Calu3 (cell line): ENCODE measurements around the gene SIRPA. TPM values are rescaled to one million over a fixed set of nuclear protein-coding genes. Genes with fewer than 3 reads are reported as not detected.

Experiments used
- BruUV-seq: library from RNA; stranded (reverse); fragments of 400-500 nt; replicated peaks from 2 replicates; lab custom pipeline; 2021; lab: Mats Ljungman, UMichigan
- CTCF ChIA-PET: fragments of 300-600 bp; sonication (Branson Sonifier 250); formaldehyde crosslinking; loops from one replicate; lab custom pipeline; 2022; ENCODE audit warnings: antibody characterized with exemption; lab: Charles Lee
- DNase-seq: peaks from one replicate; pipeline ENCODE4 v3.0.0; 2022
- H3K27ac Mint-ChIP-seq: one replicate; pipeline ENCODE4 v1.8.0; 2022; ENCODE audit warnings: mixed read lengths; ENCODE audit not compliant: unreplicated experiment
- H3K27me3 Mint-ChIP-seq: one replicate; pipeline ENCODE4 v1.8.0; 2022; ENCODE audit warnings: mixed read lengths; ENCODE audit not compliant: unreplicated experiment
- H3K36me3 Mint-ChIP-seq: one replicate; pipeline ENCODE4 v1.8.0; 2022; ENCODE audit warnings: mild to moderate bottlenecking, moderate library complexity, mixed read lengths; ENCODE audit not compliant: insufficient read depth, unreplicated experiment
- H3K4me1 Mint-ChIP-seq: one replicate; pipeline ENCODE4 v1.8.0; 2022; ENCODE audit warnings: mild to moderate bottlenecking, low read depth, mixed read lengths; ENCODE audit not compliant: unreplicated experiment
- H3K4me3 Mint-ChIP-seq: one replicate; pipeline ENCODE4 v1.8.0; 2022; ENCODE audit warnings: mild to moderate bottlenecking, low read depth, moderate library complexity, mixed read lengths; ENCODE audit not compliant: unreplicated experiment
- H3K9me3 Mint-ChIP-seq: one replicate; pipeline ENCODE4 v1.8.0; 2022; ENCODE audit warnings: low read depth, mixed read lengths; ENCODE audit not compliant: unreplicated experiment
- intact Hi-C: fragments of 100-400 bp; cut with micrococcal nuclease; formaldehyde crosslinking; loops from one replicate; pipeline ENCODE4 v1.10.0; 2022; ENCODE audit not compliant: unreplicated experiment
- total RNA-seq: library from RNA; stranded (reverse); gene quantifications from 2 replicates; pipeline ENCODE4 v1.2.3, GENCODE V29; 2022
- TF ChIP-seq, protein P1 (sequence below): fragments of 200-600 bp; IDR thresholded peaks from one replicate; pipeline ENCODE4 v1.8.0; 2022; ENCODE audit warnings: antibody characterized with exemption; ENCODE audit not compliant: unreplicated experiment

Gene SIRPA
- total RNA-seq, 1 experiment from 2014 or later: 24.0 TPM

DNA sequence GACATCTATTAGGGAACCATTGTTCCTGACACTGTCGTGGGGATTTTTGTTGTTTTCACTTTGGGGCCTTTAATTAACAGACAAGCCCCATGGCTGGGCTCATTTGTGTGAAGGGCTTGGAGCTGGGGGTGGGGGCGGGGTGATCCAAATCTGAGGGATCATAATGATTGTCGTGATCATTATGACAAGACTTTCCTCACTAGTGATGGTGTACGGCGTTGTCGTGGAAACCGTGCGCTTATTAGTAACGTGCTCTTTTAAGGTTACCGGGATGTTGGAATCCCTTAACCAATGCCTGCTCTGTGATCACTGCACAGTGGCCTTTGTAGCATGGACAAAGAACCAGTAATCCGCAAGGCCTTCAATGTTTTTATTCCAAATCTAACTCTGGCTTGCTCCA, 80.1 kb downstream of the SIRPA start:
- Mint-ChIP-seq H3K4me3 (no peak overlapping the region), H3K36me3 (no peaks in the 10 kb centered on the region), H3K9me3 (no peaks in the 10 kb centered on the region), H3K4me1 (no peaks in the 10 kb centered on the region), H3K27me3 (peaks cover 90% of the 10 kb centered on the region), H3K27ac (no peak overlapping the region)
- TF ChIP-seq, protein P1, sequence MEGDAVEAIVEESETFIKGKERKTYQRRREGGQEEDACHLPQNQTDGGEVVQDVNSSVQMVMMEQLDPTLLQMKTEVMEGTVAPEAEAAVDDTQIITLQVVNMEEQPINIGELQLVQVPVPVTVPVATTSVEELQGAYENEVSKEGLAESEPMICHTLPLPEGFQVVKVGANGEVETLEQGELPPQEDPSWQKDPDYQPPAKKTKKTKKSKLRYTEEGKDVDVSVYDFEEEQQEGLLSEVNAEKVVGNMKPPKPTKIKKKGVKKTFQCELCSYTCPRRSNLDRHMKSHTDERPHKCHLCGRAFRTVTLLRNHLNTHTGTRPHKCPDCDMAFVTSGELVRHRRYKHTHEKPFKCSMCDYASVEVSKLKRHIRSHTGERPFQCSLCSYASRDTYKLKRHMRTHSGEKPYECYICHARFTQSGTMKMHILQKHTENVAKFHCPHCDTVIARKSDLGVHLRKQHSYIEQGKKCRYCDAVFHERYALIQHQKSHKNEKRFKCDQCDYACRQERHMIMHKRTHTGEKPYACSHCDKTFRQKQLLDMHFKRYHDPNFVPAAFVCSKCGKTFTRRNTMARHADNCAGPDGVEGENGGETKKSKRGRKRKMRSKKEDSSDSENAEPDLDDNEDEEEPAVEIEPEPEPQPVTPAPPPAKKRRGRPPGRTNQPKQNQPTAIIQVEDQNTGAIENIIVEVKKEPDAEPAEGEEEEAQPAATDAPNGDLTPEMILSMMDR: no peak
- BruUV-seq: no TSS peak
- no peak for DNase-seq
- intact Hi-C loops: no loop called here
- CTCF ChIA-PET: interaction anchor here (0.5 kb wide), 1 partner anchor 108 kb away, joined by 3 read pairs; no protein-coding TSS in a partner anchor

DNA sequence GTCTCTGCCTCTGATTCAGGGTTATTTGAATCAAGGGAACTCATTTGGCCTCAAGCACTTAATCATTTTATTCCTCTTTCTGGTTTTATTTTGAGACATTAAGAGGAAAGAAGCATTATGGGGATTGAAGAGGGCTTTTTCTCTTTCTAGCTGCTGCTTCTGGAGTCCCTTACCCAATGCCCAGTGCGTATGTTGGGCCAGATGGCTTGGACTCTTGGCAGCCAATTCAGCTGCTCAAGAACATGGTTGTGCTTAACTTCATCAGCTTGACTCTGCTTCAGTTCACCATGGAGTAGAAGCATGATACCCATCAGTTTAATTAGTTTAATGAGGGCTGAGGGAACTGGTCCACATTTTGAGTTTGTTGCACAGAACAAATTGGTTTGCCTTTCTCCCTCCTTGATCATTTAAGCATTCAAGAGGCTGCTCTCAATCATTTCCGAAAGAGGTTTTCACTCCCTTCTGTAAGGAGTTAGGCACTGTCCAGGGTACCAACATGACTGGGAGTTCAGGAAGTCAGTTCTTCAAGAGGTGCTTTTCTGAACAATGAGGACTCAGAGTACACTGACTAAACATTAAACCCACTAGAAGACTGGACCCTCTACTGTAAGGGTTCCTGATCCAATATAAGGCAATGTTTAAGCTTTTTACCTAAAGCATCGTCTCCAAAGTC, 84.0 kb downstream of the SIRPA start:
- Mint-ChIP-seq H3K36me3 (no peaks in the 10 kb centered on the region), H3K4me1 (no peaks in the 10 kb centered on the region), H3K27me3 (peaks cover 90% of the 10 kb centered on the region), H3K4me3 (no peak overlapping the region), H3K9me3 (no peaks in the 10 kb centered on the region), H3K27ac (no peak overlapping the region)
- no peak for DNase-seq
- intact Hi-C loops: no loop called here
- no TSS peak for BruUV-seq
- TF ChIP-seq, protein P1: no peak
- CTCF ChIA-PET: no interaction called here

DNA sequence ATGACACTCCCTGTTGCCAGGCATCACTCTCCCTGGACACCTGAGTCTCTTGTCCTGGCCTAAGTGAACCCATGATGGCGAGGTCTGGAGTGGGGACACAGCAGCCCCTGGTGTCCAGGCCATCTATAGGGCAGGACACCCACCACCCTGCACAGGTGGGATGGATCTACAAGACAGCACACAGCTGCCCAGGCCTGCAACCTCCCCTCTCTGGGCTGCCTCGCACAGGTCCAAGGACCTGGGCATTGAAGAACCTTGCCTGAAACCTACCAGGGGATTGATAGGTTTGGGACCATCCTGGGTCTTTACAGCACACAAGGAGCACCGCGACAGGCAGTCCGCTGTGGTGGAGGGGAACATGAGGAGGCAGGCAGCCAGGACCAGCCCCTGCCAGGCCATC, 87.5 kb downstream of the SIRPA start:
- DNase-seq: no peak
- BruUV-seq: no TSS peak
- H3K9me3 Mint-ChIP-seq: no peaks in the 10 kb centered on the region
- no peak overlapping the region for H3K27ac Mint-ChIP-seq
- H3K36me3 Mint-ChIP-seq: no peaks in the 10 kb centered on the region
- no peaks in the 10 kb centered on the region for H3K4me1 Mint-ChIP-seq
- H3K27me3 Mint-ChIP-seq: peaks cover 90% of the 10 kb centered on the region
- TF ChIP-seq, protein P1: no peak
- H3K4me3 Mint-ChIP-seq: no peak overlapping the region
- CTCF ChIA-PET: no interaction called here
- intact Hi-C loops: no loop called here

DNA sequence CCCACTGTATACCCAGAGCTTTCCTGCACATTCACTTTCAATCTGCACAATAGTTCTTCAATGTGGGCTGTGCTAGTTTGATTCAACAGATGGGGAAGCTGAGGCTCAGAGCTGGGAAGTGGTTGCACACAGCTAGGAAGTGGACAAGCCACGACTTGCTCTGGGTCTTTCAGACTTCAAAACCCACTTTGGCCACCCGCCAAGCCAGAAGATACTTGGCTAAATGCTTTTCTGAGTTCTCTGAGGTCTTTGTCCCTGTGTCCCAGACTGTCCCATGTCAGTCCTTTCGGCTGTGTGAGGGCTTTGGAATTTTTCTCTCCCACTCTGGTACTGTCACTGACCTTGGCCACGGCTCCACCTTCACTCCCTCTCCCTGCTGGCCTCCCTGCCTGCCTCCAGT, 88.1 kb downstream of the SIRPA start:
- BruUV-seq: no TSS peak
- Mint-ChIP-seq H3K27ac (no peak overlapping the region), H3K27me3 (peaks cover 90% of the 10 kb centered on the region), H3K4me1 (no peaks in the 10 kb centered on the region), H3K4me3 (no peak overlapping the region), H3K36me3 (no peaks in the 10 kb centered on the region), H3K9me3 (no peaks in the 10 kb centered on the region)
- TF ChIP-seq, protein P1: no peak
- intact Hi-C loops: no loop called here
- no peak for DNase-seq
- CTCF ChIA-PET: no interaction called here
